ENCODE results near the gene FOXG1.

The FOXG1 gene

GRCh38 chr14:28759653-28760313, 6.8 kb upstream of the FOXG1 start:
- no peak overlapping the region for H4K8ac ChIP-seq (ENCODE audit: low read depth, low read length)
- no peak overlapping the region for H3K56ac ChIP-seq (ENCODE audit: low read length)
- H3K27ac ChIP-seq (ENCODE audit: low read depth, low read length) = no peak overlapping the region
- no peaks in the 10 kb centered on the region for H3K36me3 ChIP-seq (ENCODE audit: control insufficient read depth, insufficient read depth, low read length)
- peaks cover 57% of the 10 kb centered on the region for H3K27me3 ChIP-seq (ENCODE audit: insufficient read depth, low read length, poor library complexity)
- no peak overlapping the region for H3K4me3 ChIP-seq (ENCODE audit: low read length)
- no peaks in the 10 kb centered on the region for H3K79me2 ChIP-seq (ENCODE audit: control insufficient read depth, insufficient read depth, low read length)
- no peaks in the 10 kb centered on the region for H3K79me1 ChIP-seq (ENCODE audit: low read length)
- peak overlapping the region; percentile 27 for H3K4me2 ChIP-seq (ENCODE audit: low read length)
- H2BK5ac ChIP-seq (ENCODE audit: low read length) = no peak overlapping the region
- peak overlapping the region; percentile 2 for H3K9ac ChIP-seq (ENCODE audit: low read length)
- peaks cover 3% of the 10 kb centered on the region for H3K4me1 ChIP-seq (ENCODE audit: control insufficient read depth, low read depth, low read length)
- H3K18ac ChIP-seq (ENCODE audit: low read length) = no peak overlapping the region
- peak; percentile 79 for DNase-seq
- H3K23ac ChIP-seq (ENCODE audit: low read length) = no peak overlapping the region
- no peak overlapping the region for H2BK120ac ChIP-seq (ENCODE audit: low read depth, low read length)
- no peak overlapping the region for H4K5ac ChIP-seq (ENCODE audit: low read length)
- WGBS (ENCODE audit: extremely low coverage, insufficient coverage, low lambda C conversion rate) = no CpG with 5 or more reads among the region's 36 CpGs
- H3K4ac ChIP-seq (ENCODE audit: low read depth, low read length) = no peak overlapping the region
- no peak overlapping the region for H2BK15ac ChIP-seq (replicated peaks; ENCODE audit: low read depth)
- H2AK5ac ChIP-seq (ENCODE audit: low read length) = no peak overlapping the region

GRCh38 chr14:28760431-28760996, 6.1 kb upstream of the FOXG1 start:
- H4K8ac ChIP-seq (ENCODE audit: low read depth, low read length) = no peak overlapping the region
- H3K27ac ChIP-seq (ENCODE audit: low read depth, low read length) = no peak overlapping the region
- H2BK5ac ChIP-seq (ENCODE audit: low read length) = no peak overlapping the region

GRCh38 chr14:28761438-28762291, 4.9 kb upstream of the FOXG1 start:
- no peak overlapping the region for H2BK15ac ChIP-seq (replicated peaks; ENCODE audit: low read depth)

More at GRCh38 chr14:28760431-28760996, 6.1 kb upstream of the FOXG1 start:
- H3K4ac ChIP-seq (ENCODE audit: low read depth, low read length) = no peak overlapping the region
- no peaks in the 10 kb centered on the region for H3K79me1 ChIP-seq (ENCODE audit: low read length)
- H2BK120ac ChIP-seq (ENCODE audit: low read depth, low read length) = no peak overlapping the region
- WGBS (ENCODE audit: extremely low coverage, insufficient coverage, low lambda C conversion rate) = no CpG with 5 or more reads among the region's 9 CpGs
- no peak overlapping the region for H2AK5ac ChIP-seq (ENCODE audit: low read length)
- DNase-seq = no peak
- no peak overlapping the region for H3K9ac ChIP-seq (ENCODE audit: low read length)
- no peak overlapping the region for H3K23ac ChIP-seq (ENCODE audit: low read length)
- H3K56ac ChIP-seq (ENCODE audit: low read length) = no peak overlapping the region
- H2BK15ac ChIP-seq (replicated peaks; ENCODE audit: low read depth) = no peak overlapping the region
- H3K27me3 ChIP-seq (ENCODE audit: insufficient read depth, low read length, poor library complexity) = peaks cover 54% of the 10 kb centered on the region
- H3K4me1 ChIP-seq (ENCODE audit: control insufficient read depth, low read depth, low read length) = peaks cover 3% of the 10 kb centered on the region
- no peaks in the 10 kb centered on the region for H3K36me3 ChIP-seq (ENCODE audit: control insufficient read depth, insufficient read depth, low read length)
- H3K4me3 ChIP-seq (ENCODE audit: low read length) = no peak overlapping the region
- no peak overlapping the region for H3K4me2 ChIP-seq (ENCODE audit: low read length)
- H4K5ac ChIP-seq (ENCODE audit: low read length) = no peak overlapping the region
- H3K79me2 ChIP-seq (ENCODE audit: control insufficient read depth, insufficient read depth, low read length) = no peaks in the 10 kb centered on the region
- no peak overlapping the region for H3K18ac ChIP-seq (ENCODE audit: low read length)

GRCh38 chr14:28762303-28762954, 4.2 kb upstream of the FOXG1 start:
- peaks cover 3% of the 10 kb centered on the region for H3K4me1 ChIP-seq (ENCODE audit: control insufficient read depth, low read depth, low read length)
- H2AK5ac ChIP-seq (ENCODE audit: low read length) = no peak overlapping the region
- WGBS (ENCODE audit: extremely low coverage, insufficient coverage, low lambda C conversion rate) = no CpG with 5 or more reads among the region's 8 CpGs
- H3K23ac ChIP-seq (ENCODE audit: low read length) = no peak overlapping the region
- no peak overlapping the region for H3K27ac ChIP-seq (ENCODE audit: low read depth, low read length)
- no peak overlapping the region for H3K9ac ChIP-seq (ENCODE audit: low read length)
- peak; percentile 35 for DNase-seq
- no peaks in the 10 kb centered on the region for H3K36me3 ChIP-seq (ENCODE audit: control insufficient read depth, insufficient read depth, low read length)
- no peaks in the 10 kb centered on the region for H3K79me2 ChIP-seq (ENCODE audit: control insufficient read depth, insufficient read depth, low read length)
- no peak overlapping the region for H2BK120ac ChIP-seq (ENCODE audit: low read depth, low read length)
- H3K56ac ChIP-seq (ENCODE audit: low read length) = no peak overlapping the region
- no peak overlapping the region for H4K5ac ChIP-seq (ENCODE audit: low read length)
- no peak overlapping the region for H2BK15ac ChIP-seq (replicated peaks; ENCODE audit: low read depth)
- no peak overlapping the region for H2BK5ac ChIP-seq (ENCODE audit: low read length)
- no peak overlapping the region for H4K8ac ChIP-seq (ENCODE audit: low read depth, low read length)
- no peaks in the 10 kb centered on the region for H3K79me1 ChIP-seq (ENCODE audit: low read length)
- no peak overlapping the region for H3K4me3 ChIP-seq (ENCODE audit: low read length)
- H3K4ac ChIP-seq (ENCODE audit: low read depth, low read length) = no peak overlapping the region
- H3K4me2 ChIP-seq (ENCODE audit: low read length) = no peak overlapping the region
- peaks cover 41% of the 10 kb centered on the region for H3K27me3 ChIP-seq (ENCODE audit: insufficient read depth, low read length, poor library complexity)
- no peak overlapping the region for H3K18ac ChIP-seq (ENCODE audit: low read length)

More at GRCh38 chr14:28761438-28762291, 4.9 kb upstream of the FOXG1 start:
- Histone ChIP-seq H3K79me1 (ENCODE audit: low read length) (no peaks in the 10 kb centered on the region), H3K27me3 (ENCODE audit: insufficient read depth, low read length, poor library complexity) (peaks cover 45% of the 10 kb centered on the region), H3K36me3 (ENCODE audit: control insufficient read depth, insufficient read depth, low read length) (no peaks in the 10 kb centered on the region), H3K4me2 (ENCODE audit: low read length) (no peak overlapping the region), H2BK120ac (ENCODE audit: low read depth, low read length) (no peak overlapping the region), H3K23ac (ENCODE audit: low read length) (no peak overlapping the region), H3K18ac (ENCODE audit: low read length) (no peak overlapping the region), H3K56ac (ENCODE audit: low read length) (no peak overlapping the region), H3K4me3 (ENCODE audit: low read length) (no peak overlapping the region), H3K79me2 (ENCODE audit: control insufficient read depth, insufficient read depth, low read length) (no peaks in the 10 kb centered on the region), H2BK5ac (ENCODE audit: low read length) (no peak overlapping the region), H3K9ac (ENCODE audit: low read length) (no peak overlapping the region), H3K27ac (ENCODE audit: low read depth, low read length) (no peak overlapping the region), H2AK5ac (ENCODE audit: low read length) (no peak overlapping the region), H4K5ac (ENCODE audit: low read length) (no peak overlapping the region), H3K4ac (ENCODE audit: low read depth, low read length) (no peak overlapping the region), H4K8ac (ENCODE audit: low read depth, low read length) (no peak overlapping the region), H3K4me1 (ENCODE audit: control insufficient read depth, low read depth, low read length) (peaks cover 3% of the 10 kb centered on the region)
- peak; percentile 18 for DNase-seq
- no CpG with 5 or more reads among the region's 33 CpGs for WGBS (ENCODE audit: extremely low coverage, insufficient coverage, low lambda C conversion rate)

GRCh38 chr14:28762955-28763326, 3.6 kb upstream of the FOXG1 start:
- no peak overlapping the region for H3K56ac ChIP-seq (ENCODE audit: low read length)
- no peak overlapping the region for H2BK5ac ChIP-seq (ENCODE audit: low read length)

More at GRCh38 chr14:28762955-28763326, 3.6 kb upstream of the FOXG1 start:
- Histone ChIP-seq H3K27ac (ENCODE audit: low read depth, low read length) (no peak overlapping the region), H3K4me2 (ENCODE audit: low read length) (no peak overlapping the region), H3K36me3 (ENCODE audit: control insufficient read depth, insufficient read depth, low read length) (no peaks in the 10 kb centered on the region), H3K79me1 (ENCODE audit: low read length) (no peaks in the 10 kb centered on the region), H4K5ac (ENCODE audit: low read length) (no peak overlapping the region), H3K4me3 (ENCODE audit: low read length) (no peak overlapping the region), H4K8ac (ENCODE audit: low read depth, low read length) (no peak overlapping the region), H3K9ac (ENCODE audit: low read length) (no peak overlapping the region), H3K18ac (ENCODE audit: low read length) (no peak overlapping the region), H3K79me2 (ENCODE audit: control insufficient read depth, insufficient read depth, low read length) (no peaks in the 10 kb centered on the region), H3K23ac (ENCODE audit: low read length) (no peak overlapping the region), H2BK120ac (ENCODE audit: low read depth, low read length) (no peak overlapping the region), H3K4ac (ENCODE audit: low read depth, low read length) (no peak overlapping the region), H2BK15ac (replicated peaks; ENCODE audit: low read depth) (no peak overlapping the region), H2AK5ac (ENCODE audit: low read length) (no peak overlapping the region), H3K4me1 (ENCODE audit: control insufficient read depth, low read depth, low read length) (peaks cover 3% of the 10 kb centered on the region), H3K27me3 (ENCODE audit: insufficient read depth, low read length, poor library complexity) (peaks cover 38% of the 10 kb centered on the region)
- WGBS (ENCODE audit: extremely low coverage, insufficient coverage, low lambda C conversion rate) = no CpG with 5 or more reads among the region's 3 CpGs
- no peak for DNase-seq
